ENCODE results near the gene LRRC37A3.
"Not testable (repeated sequence)": the region's sequence is repeated elsewhere in the genome, so short reads cannot be mapped to it uniquely, and the experiment has no call there.

DNA sequence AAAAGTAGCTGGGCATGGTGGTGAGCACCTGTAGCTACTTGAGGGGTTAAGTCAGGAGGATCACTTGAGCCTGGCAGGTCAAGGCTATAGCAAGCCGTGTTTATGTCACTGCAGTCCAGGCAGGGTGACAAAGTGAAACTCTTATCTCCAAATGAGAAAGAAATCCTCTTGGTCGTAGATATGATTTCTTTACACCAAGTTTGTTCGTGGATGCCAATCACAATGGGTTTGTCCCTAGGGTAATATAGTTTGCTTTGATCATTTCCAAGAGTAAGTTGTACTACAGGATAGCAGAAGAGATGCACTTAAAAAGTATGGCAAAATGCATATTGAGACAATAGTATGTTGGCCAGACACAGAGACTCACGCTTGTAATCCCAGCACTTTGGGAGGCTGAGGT lies 6.0 kb upstream of the LRRC37A3 start:
- TF ChIP-seq POLR2A, EP300, POLR2AphosphoS5 (IDR thresholded peaks at IDR 0.05): not testable (repeated sequence)
- TF ChIP-seq, protein P1, sequence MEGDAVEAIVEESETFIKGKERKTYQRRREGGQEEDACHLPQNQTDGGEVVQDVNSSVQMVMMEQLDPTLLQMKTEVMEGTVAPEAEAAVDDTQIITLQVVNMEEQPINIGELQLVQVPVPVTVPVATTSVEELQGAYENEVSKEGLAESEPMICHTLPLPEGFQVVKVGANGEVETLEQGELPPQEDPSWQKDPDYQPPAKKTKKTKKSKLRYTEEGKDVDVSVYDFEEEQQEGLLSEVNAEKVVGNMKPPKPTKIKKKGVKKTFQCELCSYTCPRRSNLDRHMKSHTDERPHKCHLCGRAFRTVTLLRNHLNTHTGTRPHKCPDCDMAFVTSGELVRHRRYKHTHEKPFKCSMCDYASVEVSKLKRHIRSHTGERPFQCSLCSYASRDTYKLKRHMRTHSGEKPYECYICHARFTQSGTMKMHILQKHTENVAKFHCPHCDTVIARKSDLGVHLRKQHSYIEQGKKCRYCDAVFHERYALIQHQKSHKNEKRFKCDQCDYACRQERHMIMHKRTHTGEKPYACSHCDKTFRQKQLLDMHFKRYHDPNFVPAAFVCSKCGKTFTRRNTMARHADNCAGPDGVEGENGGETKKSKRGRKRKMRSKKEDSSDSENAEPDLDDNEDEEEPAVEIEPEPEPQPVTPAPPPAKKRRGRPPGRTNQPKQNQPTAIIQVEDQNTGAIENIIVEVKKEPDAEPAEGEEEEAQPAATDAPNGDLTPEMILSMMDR (IDR thresholded peaks at IDR 0.05): not testable (repeated sequence)
